ENCODE data around the gene NID2. TPM values are rescaled to one million over a fixed set of nuclear protein-coding genes. Genes with fewer than 3 reads are reported as not detected.

Gene NID2
- total RNA-seq, 1 experiment from 2014 or later: 9.5 TPM

- no peak for DNase-seq
- ChIA-PET CTCF (no interaction called here), POLR2A (no interaction called here)
- Histone ChIP-seq H3K36me3 (ENCODE audit: control insufficient read depth, insufficient read depth, low read length) (no peaks in the 10 kb centered on the region), H3K4me1 (peaks cover 16% of the 10 kb centered on the region), H3K9me3 (no peaks in the 10 kb centered on the region), H3K4me3 (ENCODE audit: low read depth, low read length) (no peak overlapping the region), H3K27me3 (replicated peaks; ENCODE audit: control insufficient read depth, insufficient read depth, low read length) (no peaks in the 10 kb centered on the region)
- Mint-ChIP-seq H3K9me3 (ENCODE audit: unreplicated experiment) (no peaks in the 10 kb centered on the region), H3K4me1 (ENCODE audit: low read depth, unreplicated experiment) (peaks cover 15% of the 10 kb centered on the region), H3K4me3 (ENCODE audit: unreplicated experiment) (no peak overlapping the region), H3K27me3 (ENCODE audit: insufficient read depth, unreplicated experiment) (no peaks in the 10 kb centered on the region), H3K36me3 (ENCODE audit: insufficient read depth, unreplicated experiment) (no peaks in the 10 kb centered on the region), H3K27ac (ENCODE audit: unreplicated experiment) (no peak overlapping the region)
- intact Hi-C loops (cut with micrococcal nuclease; ENCODE audit: unreplicated experiment): no loop called here
- BruUV-seq (replicated peaks): no TSS peak
- TF ChIP-seq CTCF (IDR thresholded peaks at IDR 0.05; ENCODE audit: insufficient read depth in 1 of 2, low read depth in 1 of 2, low read length in 1 of 2, severe bottlenecking in 1 of 2, unreplicated experiment in 1 of 2): no peak
Measured at GRCh38 chr14:52073251-52073650, 4.4 kb upstream of the NID2 start.

DNA sequence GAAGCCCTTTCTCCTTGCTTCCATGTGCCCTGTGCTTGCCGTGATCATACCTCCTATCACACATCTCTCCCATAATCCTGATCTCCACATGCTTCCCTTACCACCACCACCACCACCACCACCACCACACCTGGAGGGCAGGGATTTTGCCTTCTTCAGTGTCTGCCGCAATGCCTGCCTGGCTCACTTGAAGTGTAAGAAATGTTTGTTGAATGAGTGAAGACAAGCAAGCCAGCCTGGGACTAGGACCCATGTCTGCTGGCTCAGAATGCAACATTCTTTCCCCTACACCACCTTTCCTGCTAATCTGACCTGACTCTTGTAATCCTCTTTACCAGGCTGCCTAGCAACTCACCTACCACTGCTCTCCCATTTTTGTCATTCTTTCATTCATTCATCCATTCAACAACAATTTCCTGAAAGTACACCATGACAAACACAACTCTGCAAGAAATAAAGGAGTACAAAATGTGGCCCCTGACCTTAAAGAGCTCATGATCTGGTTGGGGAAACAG, 3.5 kb upstream of the NID2 start:
- Histone ChIP-seq H3K36me3 (ENCODE audit: control insufficient read depth, insufficient read depth, low read length) (no peaks in the 10 kb centered on the region), H3K9me3 (no peaks in the 10 kb centered on the region), H3K27me3 (replicated peaks; ENCODE audit: control insufficient read depth, insufficient read depth, low read length) (no peaks in the 10 kb centered on the region), H3K4me3 (ENCODE audit: low read depth, low read length) (no peak overlapping the region), H3K4me1 (peaks cover 6% of the 10 kb centered on the region)
- no TSS peak for BruUV-seq (replicated peaks)
- no peak overlapping the region for H3K27ac Mint-ChIP-seq (ENCODE audit: unreplicated experiment)
- no peak for TF ChIP-seq CTCF (IDR thresholded peaks at IDR 0.05; ENCODE audit: insufficient read depth in 1 of 2, low read depth in 1 of 2, low read length in 1 of 2, severe bottlenecking in 1 of 2, unreplicated experiment in 1 of 2)
- peaks cover 15% of the 10 kb centered on the region for H3K4me1 Mint-ChIP-seq (ENCODE audit: low read depth, unreplicated experiment)
- intact Hi-C loops (cut with micrococcal nuclease; ENCODE audit: unreplicated experiment): no loop called here
- no peaks in the 10 kb centered on the region for H3K27me3 Mint-ChIP-seq (ENCODE audit: insufficient read depth, unreplicated experiment)
- ChIA-PET POLR2A (no interaction called here), CTCF (interaction anchor here (0.9 to 1.1 kb wide), 3 partner anchors 8 to 57 kb away, joined by 3 to 6 read pairs (median 4); no protein-coding TSS in a partner anchor)
- H3K36me3 Mint-ChIP-seq (ENCODE audit: insufficient read depth, unreplicated experiment): no peaks in the 10 kb centered on the region
- H3K9me3 Mint-ChIP-seq (ENCODE audit: unreplicated experiment): no peaks in the 10 kb centered on the region
- H3K4me3 Mint-ChIP-seq (ENCODE audit: unreplicated experiment): no peak overlapping the region
- no peak for DNase-seq

DNA sequence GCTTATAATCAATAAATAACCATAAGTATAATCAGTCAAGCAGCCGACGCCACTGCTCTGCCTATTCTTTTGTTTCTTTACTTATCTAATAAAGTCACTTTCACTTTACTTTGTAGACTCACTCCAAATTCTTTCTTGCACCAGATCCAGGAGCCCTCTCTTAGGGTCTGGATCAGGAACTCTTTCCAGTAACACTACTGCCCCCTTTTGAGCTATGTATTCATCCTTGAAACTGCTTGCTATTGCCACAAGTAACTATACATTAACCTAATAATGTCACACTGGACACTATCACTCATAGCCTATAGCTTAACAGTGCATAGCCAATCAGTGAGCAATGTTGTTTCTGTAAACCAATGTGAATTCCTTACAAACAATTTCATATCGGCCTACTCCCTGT, 2.8 kb upstream of the NID2 start:
- Mint-ChIP-seq H3K27ac (ENCODE audit: unreplicated experiment) (no peak overlapping the region), H3K4me1 (ENCODE audit: low read depth, unreplicated experiment) (peaks cover 15% of the 10 kb centered on the region), H3K27me3 (ENCODE audit: insufficient read depth, unreplicated experiment) (no peaks in the 10 kb centered on the region), H3K4me3 (ENCODE audit: unreplicated experiment) (no peak overlapping the region), H3K36me3 (ENCODE audit: insufficient read depth, unreplicated experiment) (no peaks in the 10 kb centered on the region), H3K9me3 (ENCODE audit: unreplicated experiment) (no peaks in the 10 kb centered on the region)
- Histone ChIP-seq H3K9me3 (no peaks in the 10 kb centered on the region), H3K27me3 (replicated peaks; ENCODE audit: control insufficient read depth, insufficient read depth, low read length) (no peaks in the 10 kb centered on the region), H3K4me3 (ENCODE audit: low read depth, low read length) (no peak overlapping the region), H3K4me1 (0 out of 2 replicates have a peak, but pooled peaks cover 4% of the 10 kb centered on the region), H3K36me3 (ENCODE audit: control insufficient read depth, insufficient read depth, low read length) (no peaks in the 10 kb centered on the region)
- no peak for TF ChIP-seq CTCF (IDR thresholded peaks at IDR 0.05; ENCODE audit: insufficient read depth in 1 of 2, low read depth in 1 of 2, low read length in 1 of 2, severe bottlenecking in 1 of 2, unreplicated experiment in 1 of 2)
- no TSS peak for BruUV-seq (replicated peaks)
- intact Hi-C loops (cut with micrococcal nuclease; ENCODE audit: unreplicated experiment): no loop called here
- CTCF ChIA-PET: interaction anchor here (0.9 to 1.1 kb wide), 4 partner anchors 9 to 56 kb away, joined by 3 to 6 read pairs (median 4); no protein-coding TSS in a partner anchor
- peak in 1 of 2 experiments; percentile 13 for DNase-seq
- POLR2A ChIA-PET: no interaction called here

Data from Caco-2 (cell line).